HepG2 (cell line): ENCODE results near the gene EPC1. TPM values are rescaled to one million over a fixed set of nuclear protein-coding genes. Genes with fewer than 3 reads are reported as not detected.

Source experiments
- ATAC-seq: fragments of 200-7000 bp; cut with Tn5 transposase; 3 replicates; pipeline ENCODE4 v1.9.1; 2020; ENCODE audit warnings: mild to moderate bottlenecking, moderate library complexity
- BruUV-seq: library from RNA; stranded (reverse); fragments of 400-500 nt; replicated peaks from 2 replicates; lab custom pipeline; 2021; lab: Mats Ljungman, UMichigan
- CTCF ChIA-PET: fragments of 300-600 bp; formaldehyde crosslinking; extraction: SDS; loops from one replicate; lab custom pipeline; 2021; ENCODE audit warnings: low total read pairs, inconsistent platforms, low intra/inter-chr PET ratio; lab: Yijun Ruan, JAX
- POLR2A ChIA-PET: fragments of 350-600 bp; sonication (Branson Sonifier 250); formaldehyde crosslinking; loops from one replicate; lab custom pipeline; 2020; ENCODE audit warnings: antibody characterized with exemption, inconsistent platforms; lab: Yijun Ruan, JAX
- DNase-seq: peaks from one replicate; pipeline ENCODE4 v3.0.0-alpha.2; 2015; ENCODE audit warnings: low spot score
- FAIRE-seq: peaks from 3 replicates; lab custom pipeline; 2011; peaks lifted over from hg19 to GRCh38; lab: Jason Lieb, UNC
- H2AFZ ChIP-seq: one replicate; pipeline ENCODE4 v1.6.1; 2011; ENCODE audit warnings: low read length, inconsistent platforms
- H3K27ac ChIP-seq: fragments of 300-600 bp; 3 replicates; pipeline ENCODE4 v1.8.0; 2011; ENCODE audit warnings: mixed run types, mild to moderate bottlenecking, mixed read lengths, low read length, inconsistent platforms; ENCODE audit not compliant: insufficient read depth; ENCODE audit errors: extremely low read length
- H3K27me3 ChIP-seq, 2 experiments: fragments of 200-600 bp in 1 of 2; 2 replicates in 1 of 2; 3 replicates in 1 of 2; pipeline versions ENCODE4 v1.6.0 to v1.8.0; 2011; ENCODE audit warnings: low read length in 2 of 2, mild to moderate bottlenecking in 2 of 2, moderate library complexity in 2 of 2, inconsistent platforms in 1 of 2; ENCODE audit not compliant: insufficient read depth in 2 of 2, control insufficient read depth in 1 of 2
- H3K36me3 ChIP-seq, 2 experiments: fragments of 200-600 bp in 1 of 2; replicated peaks in 1 of 2; 2 replicates in 1 of 2; 3 replicates in 1 of 2; pipeline versions ENCODE4 v1.5.1 to v1.8.0; 2011; ENCODE audit warnings: low read length in 2 of 2, inconsistent platforms in 1 of 2; ENCODE audit not compliant: insufficient read depth in 2 of 2, control insufficient read depth in 1 of 2
- H3K4me1 ChIP-seq: 2 replicates; pipeline ENCODE4 v1.5.1; 2012; ENCODE audit warnings: low read length, inconsistent platforms; ENCODE audit not compliant: insufficient read depth
- H3K4me2 ChIP-seq: 2 replicates; pipeline ENCODE4 v1.6.0; 2011; ENCODE audit warnings: low read depth, low read length, inconsistent platforms
- H3K4me3 ChIP-seq, 3 experiments: fragments of 200-600 bp in 1 of 3; sonication (generic), shearing (Covaris generic) in 1 of 3; replicated peaks in 1 of 3; 2 replicates each; pipeline ENCODE4 v1.5.1; 2011 to 2016; ENCODE audit warnings: low read length in 3 of 3, inconsistent platforms in 2 of 3, low read depth in 2 of 3, mild to moderate bottlenecking in 2 of 3, control low read depth in 1 of 3, mixed read lengths in 1 of 3; ENCODE audit not compliant: insufficient read depth in 1 of 3
- H3K79me2 ChIP-seq: one replicate; pipeline ENCODE4 v1.6.1; 2011; ENCODE audit warnings: low read length, inconsistent platforms; ENCODE audit not compliant: insufficient read depth
- H3K9ac ChIP-seq: 2 replicates; pipeline ENCODE4 v1.6.0; 2011; ENCODE audit warnings: mild to moderate bottlenecking, low read depth, low read length, inconsistent platforms; ENCODE audit not compliant: insufficient read depth
- H3K9me3 ChIP-seq: 2 replicates; pipeline ENCODE4 v1.5.1; 2012; ENCODE audit warnings: mild to moderate bottlenecking, low read length
- H4K20me1 ChIP-seq: 2 replicates; pipeline ENCODE4 v1.6.0; 2011; ENCODE audit warnings: inconsistent platforms, mild to moderate bottlenecking, low read length, moderate library complexity; ENCODE audit not compliant: insufficient read depth
- BRD4 ChIP-seq: sonication (generic); formaldehyde crosslinking; IDR thresholded peaks from 2 replicates; pipeline ENCODE4 v1.4.0; 2020; ENCODE audit warnings: missing genetic modification reagents
- FOSL1 ChIP-seq: sonication (generic); formaldehyde crosslinking; IDR thresholded peaks from 2 replicates; pipeline ENCODE4 v1.9.0; 2021; ENCODE audit warnings: missing genetic modification reagents, borderline replicate concordance
- HOXD1 ChIP-seq: sonication (generic); formaldehyde crosslinking; IDR thresholded peaks from 2 replicates; pipeline ENCODE4 v1.5.0; 2020; ENCODE audit warnings: missing genetic modification reagents
- KAT2B ChIP-seq: fragments of 150-350 bp; IDR thresholded peaks from 2 replicates; pipeline ENCODE4 v1.6.1; 2014; ENCODE audit warnings: low read depth, low read length, borderline replicate concordance
- NCOA2 ChIP-seq: sonication (generic); formaldehyde crosslinking; IDR thresholded peaks from 2 replicates; pipeline ENCODE4 v1.8.0; 2022; ENCODE audit warnings: inconsistent platforms
- NR2F1 ChIP-seq, 2 experiments: fragments of 450-650 bp in 1 of 2; formaldehyde crosslinking in 1 of 2; IDR thresholded peaks; 2 replicates each; pipeline versions ENCODE4 v1.5.0 to v1.6.1; 2016 to 2020; ENCODE audit warnings: mild to moderate bottlenecking in 1 of 2, missing compliant biosample characterization in 1 of 2, missing genetic modification reagents in 1 of 2, moderate library complexity in 1 of 2
- POGK ChIP-seq: sonication (generic); formaldehyde crosslinking; conservative IDR thresholded peaks from 2 replicates; pipeline ENCODE4 v1.8.0; 2022; ENCODE audit warnings: mild to moderate bottlenecking, moderate library complexity, missing genetic modification reagents
- RERE ChIP-seq: IDR thresholded peaks from 2 replicates; pipeline ENCODE4 v1.6.1; 2016; ENCODE audit warnings: low read depth, missing genetic modification reagents, missing compliant biosample characterization
- SRF ChIP-seq: IDR thresholded peaks from 2 replicates; pipeline ENCODE4 v1.6.1; 2011; ENCODE audit warnings: mild to moderate bottlenecking, low read depth, low read length, moderate library complexity
- TRIM22 ChIP-seq: fragments of 450-650 bp; IDR thresholded peaks from 2 replicates; pipeline ENCODE4 v1.6.1; 2017
- ZNF460 ChIP-seq: sonication (generic); formaldehyde crosslinking; IDR thresholded peaks from 2 replicates; pipeline ENCODE4 v1.5.1; 2020; ENCODE audit warnings: missing genetic modification reagents, mild to moderate bottlenecking, borderline replicate concordance
- ZNF510 ChIP-seq: sonication (generic); formaldehyde crosslinking; IDR thresholded peaks from 2 replicates; pipeline ENCODE4 v1.4.0; 2020; ENCODE audit warnings: low read depth, mild to moderate bottlenecking, missing genetic modification reagents
- ZNF766 ChIP-seq: sonication (generic); formaldehyde crosslinking; IDR thresholded peaks from 2 replicates; pipeline ENCODE4 v1.5.0; 2020; ENCODE audit warnings: missing genetic modification reagents, borderline replicate concordance
- ZNF772 ChIP-seq: sonication (generic); formaldehyde crosslinking; IDR thresholded peaks from 2 replicates; pipeline ENCODE4 v1.5.0; 2020; ENCODE audit warnings: mild to moderate bottlenecking, missing genetic modification reagents
- ZUFSP ChIP-seq: sonication (generic); formaldehyde crosslinking; IDR thresholded peaks from 2 replicates; pipeline ENCODE4 v1.9.0; 2021; ENCODE audit warnings: missing genetic modification reagents, mild to moderate bottlenecking, borderline replicate concordance
- WGBS: methylation state at CpG from one replicate; pipeline ENCODE4 v1.1.6; 2017; ENCODE audit warnings: low lambda C conversion rate; 5-methylcytosine and 5-hydroxymethylcytosine counted together
- in situ Hi-C: cut with HindIII; loops from 2 replicates; pipeline ENCODE4 v1.10.0; 2017; ENCODE audit warnings: low pct_unique_long_range_greater_than_20kb; ENCODE audit not compliant: extremely low pct_ligation_motif_present
- intact Hi-C: fragments of 100-400 bp; cut with micrococcal nuclease; formaldehyde crosslinking; loops from one replicate; pipeline ENCODE4 v1.10.0; 2022; ENCODE audit not compliant: unreplicated experiment
- polyA plus RNA-seq, 8 experiments: library from polyadenylated mRNA; depleted of rRNA in 3 of 8; stranded (reverse) in 7 of 8; unstranded in 1 of 8; fragments of >200 nt; fragmentation: Illumina TruSeq in 4 of 8; extraction: Trizol in 4 of 8; gene quantifications; 2 replicates each; pipeline versions ENCODE4 v1.2.1 to v1.2.3, GENCODE V29; 2011 to 2016; ENCODE audit warnings: low read depth in 4 of 8, missing spikeins in 1 of 8, mixed read lengths in 1 of 8; ENCODE audit not compliant: insufficient read depth in 1 of 8
- total RNA-seq, 5 experiments: library from RNA; depleted of rRNA; stranded (reverse); fragments of >200 nt; fragmentation: Illumina TruSeq; extraction: Trizol; gene quantifications; 2 replicates each; pipeline ENCODE4 v1.2.3, GENCODE V29; 2016; ENCODE audit warnings: low read depth in 1 of 5

EPC1 gene
- total and polyA plus RNA-seq, 2 of the 13 experiments (the other 11 are each of a cell fraction or from before 2014, with no cell fraction given): 28.7 to 44.2 TPM

- ChIA-PET POLR2A (no interaction called here), CTCF (no interaction called here)
- no peak for FAIRE-seq
Measured at GRCh38 chr10:32338262-32338661, 8.7 kb downstream of the EPC1 start.

More at GRCh38 chr10:32338262-32338661, 8.7 kb downstream of the EPC1 start:
- Histone ChIP-seq H3K4me2 (no peak overlapping the region), H3K4me3 (no peak overlapping the region), H3K36me3 (peaks cover 1 to 4% of the 10 kb centered on the region in 2 experiments; a peak in 1 of 5 replicates), H3K9ac (no peak overlapping the region), H3K27ac (no peak overlapping the region), H3K4me1 (peaks cover 60% of the 10 kb centered on the region), H3K79me2 (peaks cover 97% of the 10 kb centered on the region), H3K9me3 (no peaks in the 10 kb centered on the region), H3K27me3 (no peaks in the 10 kb centered on the region), H2AFZ (no peak overlapping the region), H4K20me1 (peaks cover 51% of the 10 kb centered on the region)
- intact Hi-C loops: no loop called here
- ATAC-seq (no peak; the same call in 2 of the 3 replicates), DNase-seq (no peak)
- in situ Hi-C loops: no loop called here
- BruUV-seq: no TSS peak
- TF ChIP-seq BRD4 (CRISPR knock-in tag) (no peak), ZUFSP (CRISPR knock-in tag) (no peak), ZNF766 (CRISPR knock-in tag) (no peak), KAT2B (no peak), ZNF772 (no peak), TRIM22 (no peak), RERE (CRISPR knock-in tag) (no peak), NCOA2 (CRISPR knock-in tag) (no peak), ZNF460 (CRISPR knock-in tag) (no peak), ZNF510 (no peak), NR2F1 (CRISPR knock-in tag; IDR thresholded peaks at IDR 0.05) (no peak), POGK (no peak), HOXD1 (CRISPR knock-in tag) (no peak), SRF (no peak), FOSL1 (CRISPR knock-in tag) (no peak)
- 100% methylated on average over 3 of the region's 3 CpGs for WGBS
